Measurements from ENCODE around the gene SCLT1.

- TF ChIP-seq ADNP (CRISPR knock-in tag; IDR thresholded peaks at IDR 0.05): no peak
- no peak for TF ChIP-seq EZH2 (conservative IDR thresholded peaks at IDR 0.05; ENCODE audit: low read depth, low read length)
- TF ChIP-seq ZFP37 (CRISPR knock-in tag; IDR thresholded peaks at IDR 0.05; ENCODE audit: borderline replicate concordance): no peak
- TF ChIP-seq ZNF784 (CRISPR knock-in tag; IDR thresholded peaks at IDR 0.05; ENCODE audit: borderline replicate concordance): no peak
- no peak for TF ChIP-seq ZHX1 (CRISPR knock-in tag; IDR thresholded peaks at IDR 0.05; ENCODE audit: low read depth)
- no peak for TF ChIP-seq ZBED4 (CRISPR knock-in tag; IDR thresholded peaks at IDR 0.05; ENCODE audit: borderline replicate concordance)
- TF ChIP-seq ZNF160 (CRISPR knock-in tag; IDR thresholded peaks at IDR 0.05): no peak
Measured at GRCh38 chr4:129085472-129085871, 7.9 kb downstream of the SCLT1 start.

All from HepG2 (cell line).